Panc1 (cell line): ENCODE data around the gene SEMA5B. TPM values are rescaled to one million over a fixed set of nuclear protein-coding genes. Genes with fewer than 3 reads are reported as not detected.

Experiments used
- ATAC-seq: fragments of 200-7000 bp; cut with Tn5 transposase; 2 replicates; pipeline ENCODE4 v1.9.1; 2020; ENCODE audit warnings: mild to moderate bottlenecking, moderate library complexity
- BruUV-seq: library from RNA; stranded (reverse); fragments of 400-500 nt; replicated peaks from 2 replicates; lab custom pipeline; 2021; lab: Mats Ljungman, UMichigan
- CTCF ChIA-PET: fragments of 300-600 bp; sonication (Branson Sonifier 250); formaldehyde crosslinking; loops from one replicate; lab custom pipeline; 2022; ENCODE audit warnings: antibody characterized with exemption; lab: Charles Lee
- POLR2A ChIA-PET: fragments of 300-600 bp; sonication (Branson Sonifier 250); formaldehyde crosslinking; loops from one replicate; lab custom pipeline; 2022; ENCODE audit warnings: antibody characterized with exemption; lab: Charles Lee
- DNase-seq: peaks from one replicate; pipeline ENCODE4 v3.0.0-alpha.2; 2010; ENCODE audit warnings: low read depth, low spot score
- H3K27ac ChIP-seq: 2 replicates; pipeline ENCODE4 v1.5.1; 2011; ENCODE audit warnings: mild to moderate bottlenecking, low read length, inconsistent platforms
- H3K27me3 ChIP-seq: fragments of 200-500 bp; sonication (Bioruptor generic); 2 replicates; pipeline ENCODE4 v1.6.0; 2014; ENCODE audit warnings: low read length, inconsistent platforms; ENCODE audit not compliant: control insufficient read depth, insufficient read depth
- H3K36me3 ChIP-seq: fragments of 200-500 bp; sonication (Bioruptor generic); 2 replicates; pipeline ENCODE4 v1.5.1; 2014; ENCODE audit warnings: inconsistent platforms, mild to moderate bottlenecking, low read length, moderate library complexity; ENCODE audit not compliant: control insufficient read depth, insufficient read depth
- H3K4me1 ChIP-seq: 2 replicates; pipeline ENCODE4 v1.5.1; 2011; ENCODE audit warnings: inconsistent platforms, mild to moderate bottlenecking, low read length, moderate library complexity; ENCODE audit not compliant: control insufficient read depth, insufficient read depth
- H3K4me3 ChIP-seq, 2 experiments: 2 replicates each; pipeline ENCODE4 v1.5.1; 2011 to 2012; ENCODE audit warnings: low read depth in 2 of 2, low read length in 2 of 2, mild to moderate bottlenecking in 2 of 2, inconsistent platforms in 1 of 2, moderate library complexity in 1 of 2
- H3K9me3 ChIP-seq: fragments of 200-500 bp; sonication (Bioruptor generic); 2 replicates; pipeline ENCODE4 v1.5.1; 2014; ENCODE audit warnings: low read depth, mild to moderate bottlenecking, inconsistent platforms, low read length, moderate library complexity; ENCODE audit not compliant: control insufficient read depth, insufficient read depth
- CTCF ChIP-seq: fragments of 450-650 bp; IDR thresholded peaks from 2 replicates; pipeline ENCODE4 v1.5.1; 2017; ENCODE audit warnings: mild to moderate bottlenecking
- POLR2AphosphoS5 ChIP-seq: IDR thresholded peaks from 2 replicates; pipeline ENCODE4 v1.6.1; 2012; ENCODE audit warnings: mild to moderate bottlenecking, low read depth, low read length, moderate library complexity
- SIN3A ChIP-seq: IDR thresholded peaks from 2 replicates; pipeline ENCODE4 v1.6.1; 2012; ENCODE audit warnings: low read depth, mild to moderate bottlenecking, low read length, moderate library complexity, borderline replicate concordance; ENCODE audit not compliant: insufficient read depth
- TCF7L2 ChIP-seq: IDR thresholded peaks from 2 replicates; pipeline ENCODE4 v1.6.1; 2011; ENCODE audit warnings: mild to moderate bottlenecking, low read depth, low read length, inconsistent platforms
- in situ Hi-C: cut with HindIII; loops from 2 replicates; pipeline ENCODE4 v1.10.0; 2016; ENCODE audit warnings: low sequenced_read_pairs, low pct_unique_long_range_greater_than_20kb
- intact Hi-C: fragments of 100-400 bp; cut with micrococcal nuclease; formaldehyde crosslinking; loops from one replicate; pipeline ENCODE4 v1.10.0; 2022; ENCODE audit not compliant: unreplicated experiment
- total RNA-seq: library from RNA; stranded (reverse); gene quantifications from one replicate; pipeline ENCODE4 v1.2.1, GENCODE V29; 2021; ENCODE audit not compliant: unreplicated experiment
- TF ChIP-seq, protein P1 (sequence below), 2 experiments: IDR thresholded peaks; 2 replicates each; pipeline ENCODE4 v1.6.1; 2011 to 2012; ENCODE audit warnings: low read depth in 2 of 2, control low read depth in 1 of 2, low read length in 1 of 2, mild to moderate bottlenecking in 1 of 2, moderate library complexity in 1 of 2; ENCODE audit not compliant: insufficient read depth in 1 of 2

SEMA5B gene
- total RNA-seq, 1 experiment from 2014 or later: 1.2 TPM

- H3K4me1 ChIP-seq: peaks cover 14% of the 10 kb centered on the region
- in situ Hi-C loops: no loop called here
- BruUV-seq: no TSS peak
- no peaks in the 10 kb centered on the region for H3K36me3 ChIP-seq
- no peak overlapping the region for H3K27ac ChIP-seq
- ChIA-PET CTCF (no interaction called here), POLR2A (interaction anchor here (0.5 kb wide), 1 partner anchor 431 kb away, joined by 3 read pairs; no protein-coding TSS in a partner anchor)
- ATAC-seq (peak; percentile 66), DNase-seq (no peak)
- TF ChIP-seq CTCF (no peak), POLR2AphosphoS5 (no peak), SIN3A (no peak), TCF7L2 (peak; percentile 37; the same call in 1 of the 2 replicates)
- TF ChIP-seq, protein P1, sequence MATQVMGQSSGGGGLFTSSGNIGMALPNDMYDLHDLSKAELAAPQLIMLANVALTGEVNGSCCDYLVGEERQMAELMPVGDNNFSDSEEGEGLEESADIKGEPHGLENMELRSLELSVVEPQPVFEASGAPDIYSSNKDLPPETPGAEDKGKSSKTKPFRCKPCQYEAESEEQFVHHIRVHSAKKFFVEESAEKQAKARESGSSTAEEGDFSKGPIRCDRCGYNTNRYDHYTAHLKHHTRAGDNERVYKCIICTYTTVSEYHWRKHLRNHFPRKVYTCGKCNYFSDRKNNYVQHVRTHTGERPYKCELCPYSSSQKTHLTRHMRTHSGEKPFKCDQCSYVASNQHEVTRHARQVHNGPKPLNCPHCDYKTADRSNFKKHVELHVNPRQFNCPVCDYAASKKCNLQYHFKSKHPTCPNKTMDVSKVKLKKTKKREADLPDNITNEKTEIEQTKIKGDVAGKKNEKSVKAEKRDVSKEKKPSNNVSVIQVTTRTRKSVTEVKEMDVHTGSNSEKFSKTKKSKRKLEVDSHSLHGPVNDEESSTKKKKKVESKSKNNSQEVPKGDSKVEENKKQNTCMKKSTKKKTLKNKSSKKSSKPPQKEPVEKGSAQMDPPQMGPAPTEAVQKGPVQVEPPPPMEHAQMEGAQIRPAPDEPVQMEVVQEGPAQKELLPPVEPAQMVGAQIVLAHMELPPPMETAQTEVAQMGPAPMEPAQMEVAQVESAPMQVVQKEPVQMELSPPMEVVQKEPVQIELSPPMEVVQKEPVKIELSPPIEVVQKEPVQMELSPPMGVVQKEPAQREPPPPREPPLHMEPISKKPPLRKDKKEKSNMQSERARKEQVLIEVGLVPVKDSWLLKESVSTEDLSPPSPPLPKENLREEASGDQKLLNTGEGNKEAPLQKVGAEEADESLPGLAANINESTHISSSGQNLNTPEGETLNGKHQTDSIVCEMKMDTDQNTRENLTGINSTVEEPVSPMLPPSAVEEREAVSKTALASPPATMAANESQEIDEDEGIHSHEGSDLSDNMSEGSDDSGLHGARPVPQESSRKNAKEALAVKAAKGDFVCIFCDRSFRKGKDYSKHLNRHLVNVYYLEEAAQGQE (IDR thresholded peaks at IDR 0.05; ENCODE audit: insufficient read depth in 1 of 2, low read depth in 2 of 2, low read length in 1 of 2): no peak
- intact Hi-C loops: no loop called here
- H3K27me3 ChIP-seq: peaks cover 8% of the 10 kb centered on the region
- no peaks in the 10 kb centered on the region for H3K9me3 ChIP-seq
- H3K4me3 ChIP-seq: no peak overlapping the region; a peak in 1 of 4 replicates
These were observed 52.2 kb downstream of the SEMA5B start for GRCh38 chr3:122975163-122975923.

DNA sequence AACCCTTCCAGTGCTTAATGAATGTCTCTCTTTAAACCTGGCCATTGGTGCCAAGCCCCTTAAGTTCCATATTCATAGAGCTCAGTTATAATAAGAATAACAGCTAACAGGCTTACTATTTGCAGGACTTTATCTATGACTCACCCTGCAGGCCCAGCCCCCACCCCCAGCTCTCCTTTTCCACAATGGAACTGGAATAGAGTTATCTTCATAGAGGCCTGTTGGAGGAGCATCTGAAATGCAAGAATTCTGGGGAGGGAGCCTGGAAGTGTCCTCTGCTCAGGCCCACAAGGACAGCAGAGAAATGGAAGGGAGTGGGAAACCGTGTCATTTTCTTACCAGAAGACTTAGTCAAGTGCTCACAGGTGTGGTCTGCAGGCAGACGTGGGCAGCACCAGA, 52.8 kb downstream of the SEMA5B start:
- Histone ChIP-seq H3K4me1 (peaks cover 14% of the 10 kb centered on the region), H3K4me3 (no peak overlapping the region; a peak in 1 of 4 replicates), H3K27me3 (peaks cover 8% of the 10 kb centered on the region), H3K9me3 (no peaks in the 10 kb centered on the region), H3K36me3 (no peaks in the 10 kb centered on the region), H3K27ac (no peak overlapping the region)
- TF ChIP-seq SIN3A: no peak
- TF ChIP-seq TCF7L2: no peak
- no peak for TF ChIP-seq CTCF
- TF ChIP-seq, protein P1 (IDR thresholded peaks at IDR 0.05; ENCODE audit: insufficient read depth in 1 of 2, low read depth in 2 of 2, low read length in 1 of 2): no peak
- no peak for TF ChIP-seq POLR2AphosphoS5
- BruUV-seq: no TSS peak
- ATAC-seq (no peak), DNase-seq (no peak)
- in situ Hi-C loops (no loop called here), intact Hi-C loops (no loop called here)
- CTCF ChIA-PET: no interaction called here
- POLR2A ChIA-PET: interaction anchor here (0.5 kb wide), 1 partner anchor 430 kb away, joined by 3 read pairs; no protein-coding TSS in a partner anchor
